Muscle of leg (tissue), 11 donors: ENCODE data around the gene CETP. TPM values are rescaled to one million over a fixed set of nuclear protein-coding genes. Genes with fewer than 3 reads are reported as not detected.
"Not testable (repeated sequence)": the region's sequence is repeated elsewhere in the genome, so short reads cannot be mapped to it uniquely, and the experiment has no call there.

Experiments
- DNase-seq: peaks from one replicate; pipeline ENCODE4 v3.0.0; 2013
- H3K27ac ChIP-seq: one replicate; pipeline ENCODE4 v1.5.1; 2013; ENCODE audit warnings: mild to moderate bottlenecking, low read length, control low read depth
- H3K27me3 ChIP-seq: one replicate; pipeline ENCODE4 v1.6.1; 2013; ENCODE audit warnings: low read length; ENCODE audit not compliant: control insufficient read depth, insufficient read depth
- H3K36me3 ChIP-seq: one replicate; pipeline ENCODE4 v1.6.1; 2013; ENCODE audit warnings: low read length; ENCODE audit not compliant: control insufficient read depth, insufficient read depth
- H3K4me1 ChIP-seq: one replicate; pipeline ENCODE4 v1.6.1; 2013; ENCODE audit warnings: low read length; ENCODE audit not compliant: control insufficient read depth, insufficient read depth
- H3K4me3 ChIP-seq: one replicate; pipeline ENCODE4 v1.5.1; 2013; ENCODE audit warnings: low read length, control low read depth
- H3K9me3 ChIP-seq: replicated peaks from 2 replicates; pipeline ENCODE4 v1.6.1; 2013; ENCODE audit warnings: low read depth, low read length; ENCODE audit not compliant: control insufficient read depth
- WGBS: methylation state at CpG from one replicate; pipeline ENCODE4 v1.1.5; 2013; ENCODE audit warnings: missing lambda C conversion rate; ENCODE audit not compliant: insufficient coverage; 5-methylcytosine and 5-hydroxymethylcytosine counted together
- polyA plus RNA-seq, 8 donors: library from polyadenylated mRNA; unstranded; fragments of 120-200 nt; gene quantifications; one replicate each; pipeline versions ENCODE4 v1.2.1 to v1.2.3, GENCODE V29; 2013; ENCODE audit warnings: inconsistent platforms in 1 of 8, low replicate concordance in 1 of 8; ENCODE audit not compliant: insufficient read length in 8 of 8, insufficient read depth in 1 of 8
- total RNA-seq: library from RNA; stranded (reverse); fragments of 120-200 nt; gene quantifications from one replicate; pipeline ENCODE4 v1.2.4, GENCODE V29; 2013

CETP gene
- total and polyA plus RNA-seq, 9 donors: 4.7 to 9.6 (median 6.4) TPM

- not testable (repeated sequence) for H3K27me3 ChIP-seq, H3K9me3 ChIP-seq, H3K27ac ChIP-seq, DNase-seq
- Histone ChIP-seq H3K4me3 (peak overlapping the region; percentile 77), H3K4me1 (peaks cover 23% of the 10 kb centered on the region), H3K36me3 (peaks cover 27% of the 10 kb centered on the region)
- WGBS: 50% methylated on average over 2 of the region's 8 CpGs
Observed at GRCh38 chr16:56934599-56935145, 27.1 kb upstream of the CETP start.

DNA sequence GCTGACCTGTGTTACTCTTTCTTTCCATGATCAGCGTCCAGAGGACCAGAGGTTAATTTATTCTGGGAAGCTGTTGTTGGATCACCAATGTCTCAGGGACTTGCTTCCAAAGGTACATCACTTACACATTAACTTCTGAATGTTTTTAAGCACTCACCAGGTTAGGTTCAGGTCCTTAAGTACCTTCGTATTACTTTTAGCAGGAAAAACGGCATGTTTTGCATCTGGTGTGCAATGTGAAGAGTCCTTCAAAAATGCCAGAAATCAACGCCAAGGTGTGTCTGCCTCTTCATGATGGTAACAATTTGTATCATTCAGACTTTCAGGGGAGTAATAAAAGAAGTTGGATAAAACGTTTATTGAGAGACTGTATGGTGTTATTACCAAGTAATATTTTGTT is 26.5 kb upstream of the CETP start:
- 57% methylated on average over 1 of the region's 5 CpGs for WGBS
- H3K27me3 ChIP-seq: no peaks in the 10 kb centered on the region
- no peak overlapping the region for H3K4me3 ChIP-seq
- peaks cover 23% of the 10 kb centered on the region for H3K4me1 ChIP-seq
- no peaks in the 10 kb centered on the region for H3K9me3 ChIP-seq
- H3K36me3 ChIP-seq: peaks cover 32% of the 10 kb centered on the region
- no peak overlapping the region for H3K27ac ChIP-seq
- no peak for DNase-seq

DNA sequence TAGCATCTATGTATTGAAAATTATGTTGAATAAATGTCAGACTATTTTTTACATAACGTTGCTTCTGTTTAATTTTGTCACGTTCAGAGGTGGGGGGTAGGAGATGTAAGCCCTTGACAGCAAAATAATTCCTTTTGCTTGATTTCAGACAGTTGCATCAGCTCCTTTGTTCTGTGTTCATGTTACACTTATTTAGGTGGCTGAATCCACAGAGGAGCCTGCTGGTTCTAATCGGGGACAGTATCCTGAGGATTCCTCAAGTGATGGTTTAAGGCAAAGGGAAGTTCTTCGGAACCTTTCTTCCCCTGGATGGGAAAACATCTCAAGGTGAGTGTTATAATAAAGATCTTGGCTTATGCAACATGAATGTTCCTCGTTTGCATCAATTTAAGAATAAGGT is 25.3 kb upstream of the CETP start:
- no peaks in the 10 kb centered on the region for H3K27me3 ChIP-seq
- H3K27ac ChIP-seq: peak overlapping the region; percentile 22
- DNase-seq: no peak
- H3K9me3 ChIP-seq: no peaks in the 10 kb centered on the region
- H3K4me3 ChIP-seq: no peak overlapping the region
- WGBS: 71% methylated on average over 4 of the region's 5 CpGs
- peaks cover 13% of the 10 kb centered on the region for H3K4me1 ChIP-seq
- H3K36me3 ChIP-seq: peaks cover 44% of the 10 kb centered on the region

DNA sequence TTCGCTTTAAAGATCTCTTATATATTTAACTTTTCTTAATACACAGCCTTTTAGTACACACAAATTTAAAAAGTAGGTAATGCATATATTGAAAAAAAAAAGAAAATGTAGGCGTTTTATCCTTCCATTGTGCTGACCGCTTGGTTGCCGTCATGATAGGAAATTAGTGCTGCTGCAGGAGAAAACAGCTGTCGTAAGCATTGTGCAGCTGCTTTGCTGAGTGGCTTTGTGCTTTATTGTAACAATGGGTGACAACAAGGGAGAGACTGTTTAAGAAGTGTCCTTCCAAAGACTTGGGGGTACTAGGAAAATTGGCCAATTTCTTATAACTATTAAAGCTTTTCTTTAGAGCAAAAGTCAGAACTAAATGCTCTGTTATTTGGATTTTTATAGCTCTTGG is 24.8 kb upstream of the CETP start:
- Histone ChIP-seq H3K4me3 (no peak overlapping the region), H3K4me1 (peaks cover 11% of the 10 kb centered on the region), H3K27ac (no peak overlapping the region), H3K36me3 (peaks cover 47% of the 10 kb centered on the region), H3K27me3 (no peaks in the 10 kb centered on the region), H3K9me3 (no peaks in the 10 kb centered on the region)
- 78% methylated on average over 4 of the region's 5 CpGs for WGBS
- DNase-seq: peak; percentile 38

DNA sequence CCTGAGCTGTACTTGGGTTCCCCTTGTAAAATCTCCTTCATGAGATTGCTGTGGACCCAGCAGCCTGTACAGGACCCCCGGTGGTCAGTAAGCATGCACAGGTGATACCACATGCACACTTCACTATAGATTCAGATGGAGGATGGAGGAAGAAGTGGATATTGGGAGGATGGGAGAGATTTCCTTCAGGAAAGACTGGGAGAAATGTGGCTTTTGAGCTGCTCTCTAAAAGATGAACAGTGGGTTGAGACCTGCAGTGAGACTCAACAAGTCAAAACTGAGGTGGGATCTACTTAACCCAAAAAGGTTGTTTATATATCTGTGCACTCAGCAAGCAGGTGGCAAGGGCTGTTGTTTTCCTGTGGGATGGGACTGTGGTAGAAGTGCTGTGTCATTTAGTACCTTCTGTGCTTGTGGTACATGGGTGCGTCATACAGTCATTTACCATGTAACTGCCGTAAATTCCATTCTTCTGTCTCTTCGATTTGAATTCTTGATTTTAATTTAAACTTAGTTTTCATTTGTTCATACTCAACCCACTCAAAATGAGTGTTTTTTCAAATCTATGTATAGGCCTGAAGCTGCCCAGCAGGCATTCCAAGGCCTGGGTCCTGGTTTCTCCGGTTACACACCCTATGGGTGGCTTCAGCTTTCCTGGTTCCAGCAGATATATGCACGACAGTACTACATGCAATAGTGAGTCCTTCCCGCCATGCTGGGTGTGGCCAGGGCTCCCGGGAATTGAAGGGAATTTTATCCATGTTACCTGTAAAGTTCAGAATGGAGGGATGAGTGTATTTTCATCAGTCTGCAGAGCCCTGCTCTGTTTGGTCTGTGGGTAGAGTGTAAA is 22.9 kb upstream of the CETP start:
- Histone ChIP-seq H3K36me3 (peaks cover 66% of the 10 kb centered on the region), H3K27ac (no peak overlapping the region), H3K4me1 (peaks cover 10% of the 10 kb centered on the region), H3K4me3 (no peak overlapping the region), H3K9me3 (no peaks in the 10 kb centered on the region), H3K27me3 (no peaks in the 10 kb centered on the region)
- 80% methylated on average over 1 of the region's 8 CpGs for WGBS
- no peak for DNase-seq

DNA sequence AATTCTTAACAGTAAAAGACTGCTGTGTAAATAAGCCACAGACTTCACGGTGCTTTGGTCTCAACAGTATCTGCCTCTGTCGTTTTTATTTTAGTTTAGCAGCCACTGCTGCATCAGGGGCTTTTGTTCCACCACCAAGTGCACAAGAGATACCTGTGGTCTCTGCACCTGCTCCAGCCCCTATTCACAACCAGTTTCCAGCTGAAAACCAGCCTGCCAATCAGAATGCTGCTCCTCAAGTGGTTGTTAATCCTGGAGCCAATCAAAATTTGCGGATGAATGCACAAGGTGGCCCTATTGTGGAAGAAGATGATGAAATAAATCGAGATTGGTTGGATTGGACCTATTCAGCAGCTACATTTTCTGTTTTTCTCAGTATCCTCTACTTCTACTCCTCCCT is 21.9 kb upstream of the CETP start:
- peaks cover 8% of the 10 kb centered on the region for H3K4me1 ChIP-seq
- DNase-seq: no peak
- no peaks in the 10 kb centered on the region for H3K27me3 ChIP-seq
- H3K4me3 ChIP-seq: no peak overlapping the region
- H3K9me3 ChIP-seq: no peaks in the 10 kb centered on the region
- H3K27ac ChIP-seq: no peak overlapping the region
- 78% methylated on average over 2 of the region's 4 CpGs for WGBS
- H3K36me3 ChIP-seq: peaks cover 72% of the 10 kb centered on the region

GRCh38 chr16:56941092-56941491 is 20.7 kb upstream of the CETP start:
- no CpG with 5 or more reads among the region's 2 CpGs for WGBS
- H3K9me3 ChIP-seq: no peaks in the 10 kb centered on the region
- no peak overlapping the region for H3K27ac ChIP-seq
- H3K4me1 ChIP-seq: peaks cover 11% of the 10 kb centered on the region
- peaks cover 74% of the 10 kb centered on the region for H3K36me3 ChIP-seq
- no peak overlapping the region for H3K4me3 ChIP-seq
- H3K27me3 ChIP-seq: no peaks in the 10 kb centered on the region
- DNase-seq: no peak

- no peaks in the 10 kb centered on the region for H3K27me3 ChIP-seq
- H3K9me3 ChIP-seq: no peaks in the 10 kb centered on the region
- peaks cover 9% of the 10 kb centered on the region for H3K4me1 ChIP-seq
- H3K36me3 ChIP-seq: peaks cover 75% of the 10 kb centered on the region
- H3K4me3 ChIP-seq: no peak overlapping the region
- no peak overlapping the region for H3K27ac ChIP-seq
- no peak for DNase-seq
- 88% methylated on average over 7 of the region's 9 CpGs for WGBS
Observed at GRCh38 chr16:56941856-56942331, 19.9 kb upstream of the CETP start.

DNA sequence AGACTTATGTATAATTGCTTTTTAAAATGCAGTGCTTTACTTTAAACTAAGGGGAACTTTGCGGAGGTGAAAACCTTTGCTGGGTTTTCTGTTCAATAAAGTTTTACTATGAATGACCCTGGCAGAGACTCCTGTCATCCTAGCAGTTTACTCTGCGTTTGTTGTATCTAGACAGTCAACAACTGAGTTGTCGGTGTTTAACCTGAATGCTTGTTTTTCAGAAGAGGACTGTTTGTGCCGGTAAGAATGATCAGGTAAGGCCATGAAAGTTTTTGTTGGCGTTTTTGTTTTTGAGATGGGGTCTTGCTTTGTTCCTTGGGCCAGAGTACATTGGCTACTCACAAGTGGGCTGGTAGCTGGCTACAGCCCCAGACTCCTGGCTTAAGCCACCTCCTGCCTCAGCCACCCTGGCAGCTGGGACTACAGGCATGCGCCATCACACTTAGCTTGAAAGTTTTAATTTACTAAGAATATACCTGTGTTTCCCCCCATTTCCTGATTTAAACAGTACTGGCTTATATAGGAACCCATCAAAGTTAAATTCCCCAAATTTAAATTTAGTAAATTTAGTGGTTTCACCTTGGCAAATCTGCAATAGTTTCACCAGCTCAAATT is 17.9 kb upstream of the CETP start:
- WGBS: 83% methylated on average over 2 of the region's 6 CpGs
- H3K36me3 ChIP-seq: peaks cover 68% of the 10 kb centered on the region

More for the DNA sequence above, 17.9 kb upstream of the CETP start:
- DNase-seq: no peak
- no peaks in the 10 kb centered on the region for H3K9me3 ChIP-seq
- H3K27ac ChIP-seq: no peak overlapping the region
- peaks cover 9% of the 10 kb centered on the region for H3K4me1 ChIP-seq
- no peak overlapping the region for H3K4me3 ChIP-seq
- H3K27me3 ChIP-seq: no peaks in the 10 kb centered on the region
